Pons (tissue), 1 donor: Measurements from ENCODE around the gene TENM4.

Experiments
- DNase-seq: peaks from one replicate; pipeline ENCODE4 v3.0.0-alpha.2; 2016; ENCODE audit warnings: low spot score

Gene TENM4

DNA sequence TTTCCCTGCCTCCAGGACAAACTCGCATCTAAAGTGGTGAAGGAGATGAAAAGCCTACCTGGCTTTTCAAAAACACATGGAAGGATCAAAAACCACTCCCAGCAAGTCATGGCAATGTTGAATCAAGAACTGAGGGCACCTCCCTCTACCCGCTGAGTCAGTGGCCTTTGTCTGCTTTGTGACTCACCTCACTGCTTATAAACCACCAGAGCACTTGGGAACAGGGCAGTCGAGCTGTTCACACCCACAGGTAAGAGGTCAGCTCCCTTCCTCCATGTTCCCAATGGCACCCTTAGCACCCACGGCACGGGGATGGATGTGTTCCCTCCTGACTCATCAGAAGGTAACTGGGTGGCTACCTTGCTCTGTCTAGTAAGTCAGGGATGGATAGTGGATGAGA lies 21.7 kb downstream of the TENM4 start:
- DNase-seq, result no peak

DNA sequence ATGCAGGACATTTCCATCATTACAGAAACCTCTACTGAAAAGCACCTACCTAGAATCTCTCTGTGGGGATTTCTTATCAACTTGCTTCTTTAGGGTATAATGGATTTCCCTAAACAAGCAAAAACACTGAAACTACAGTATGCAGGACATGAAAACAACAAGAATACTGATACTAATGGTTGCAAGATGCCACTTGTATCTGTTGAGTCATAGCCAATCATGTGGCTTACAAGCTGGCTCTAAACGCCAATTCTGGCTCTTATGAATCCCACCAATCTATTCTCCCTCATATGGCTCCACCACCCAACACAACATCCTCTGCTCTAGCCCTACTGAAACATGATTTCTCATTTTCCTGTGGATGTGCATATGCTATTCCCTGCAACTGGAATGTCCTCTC lies 22.6 kb downstream of the TENM4 start:
- DNase-seq, result no peak

DNA sequence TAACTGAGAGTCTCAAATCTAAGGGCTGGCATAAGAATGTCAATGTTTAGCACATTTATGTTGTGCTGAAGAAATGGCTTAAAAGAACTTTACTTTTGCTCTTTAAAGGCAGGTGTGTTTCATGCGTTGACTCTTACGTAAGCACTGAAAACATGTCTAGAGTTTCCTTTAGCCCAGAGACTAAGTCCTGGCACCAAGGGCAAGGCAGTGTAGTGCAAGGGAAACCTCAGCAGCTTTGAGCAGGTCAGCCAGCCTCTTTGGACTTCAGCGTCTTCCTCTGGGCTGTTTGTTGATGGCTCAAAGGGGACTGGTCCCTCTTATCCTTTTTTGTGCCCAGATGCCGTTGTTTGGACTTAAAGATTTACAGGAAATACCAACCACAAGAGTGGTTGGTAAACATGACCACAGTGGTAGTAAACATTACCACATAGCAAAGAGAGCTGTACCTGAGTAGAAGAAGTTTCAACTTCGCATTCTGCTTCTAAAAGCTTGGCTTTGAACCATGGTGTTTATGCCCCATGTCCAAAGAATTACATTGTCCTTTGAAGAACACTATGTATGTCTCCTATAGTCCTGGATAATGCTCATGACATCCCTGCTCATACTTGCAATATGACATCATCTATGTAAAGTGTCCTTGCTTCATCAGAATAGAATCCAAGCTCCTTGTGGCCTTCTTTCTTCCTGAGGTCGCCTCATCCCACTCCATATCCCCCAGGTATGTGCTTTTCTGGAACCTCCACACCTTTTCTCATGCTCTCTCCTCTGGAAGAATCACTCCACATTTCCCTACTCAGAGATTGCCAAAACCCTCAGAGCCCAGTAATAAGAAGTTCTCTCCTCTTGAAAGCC lies 23.5 kb downstream of the TENM4 start:
- DNase-seq, result no peak

DNA sequence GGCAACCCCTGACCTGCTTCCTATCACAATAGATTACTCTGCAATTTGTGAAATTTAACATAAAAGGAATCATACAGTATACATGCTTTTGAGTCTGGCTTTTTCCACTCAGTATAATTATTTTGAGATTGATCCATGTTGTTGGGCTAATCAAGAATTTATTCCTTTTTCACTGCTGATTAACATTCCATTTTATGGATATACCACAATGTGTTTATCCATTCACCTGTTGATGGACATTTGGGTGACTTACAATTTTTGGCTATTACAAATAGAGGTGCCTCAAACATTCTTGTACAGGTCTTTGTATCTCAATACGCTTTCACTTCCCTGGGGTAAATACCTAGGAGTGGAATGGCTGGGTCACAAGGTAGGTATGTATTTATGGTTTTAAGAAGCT lies 24.9 kb downstream of the TENM4 start:
- no peak for DNase-seq

DNA sequence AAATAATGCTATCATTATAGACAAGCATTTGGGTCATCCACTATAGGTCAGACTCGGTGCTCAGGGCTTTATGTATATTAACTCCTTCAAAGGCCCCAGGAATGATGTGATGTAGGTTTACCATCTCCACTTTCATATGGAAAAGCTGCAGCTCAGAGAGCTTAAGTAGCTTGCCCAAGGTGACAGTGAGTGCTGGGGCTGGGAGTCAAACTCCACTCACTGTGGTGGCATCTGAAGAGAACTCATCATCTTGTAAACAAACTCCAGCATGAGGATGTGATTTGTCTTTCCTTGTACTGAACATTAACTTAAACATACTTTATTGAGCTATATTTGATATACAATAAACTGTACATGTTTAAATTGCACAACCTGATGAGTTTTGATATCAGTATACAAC lies 25.4 kb downstream of the TENM4 start:
- DNase-seq, result no peak

DNA sequence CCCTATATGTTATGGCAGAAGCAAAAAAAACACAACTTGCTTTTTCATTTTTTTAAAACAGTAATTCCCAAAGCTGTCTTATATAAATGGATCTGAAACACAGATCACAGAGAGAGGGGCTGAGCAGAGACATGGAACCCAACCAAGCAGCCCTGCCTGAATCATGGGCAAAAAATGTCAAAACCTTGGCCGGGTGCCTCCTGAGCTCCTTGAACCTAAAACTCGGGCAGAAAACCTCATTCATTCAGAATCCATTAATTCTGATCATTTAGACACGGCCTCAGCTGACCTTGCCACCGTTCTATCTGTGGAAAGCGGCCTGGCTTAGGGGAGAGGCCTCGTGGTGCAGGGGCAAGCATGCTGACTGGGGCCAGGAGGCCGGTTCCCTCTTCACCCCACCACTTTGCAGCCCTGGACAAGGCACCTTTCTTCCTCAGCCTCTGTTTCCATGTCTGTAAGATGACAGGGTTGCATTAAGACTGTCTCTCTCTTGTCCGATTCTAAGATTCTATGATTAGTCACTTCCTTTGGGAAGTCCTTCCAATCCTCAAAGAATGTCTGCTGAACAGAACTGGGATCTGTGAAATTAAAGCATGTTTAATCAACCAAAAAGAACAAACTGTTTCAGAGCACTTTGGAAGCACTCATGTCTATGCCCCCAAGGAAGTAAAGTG lies 26.0 kb downstream of the TENM4 start:
- DNase-seq, result no peak

DNA sequence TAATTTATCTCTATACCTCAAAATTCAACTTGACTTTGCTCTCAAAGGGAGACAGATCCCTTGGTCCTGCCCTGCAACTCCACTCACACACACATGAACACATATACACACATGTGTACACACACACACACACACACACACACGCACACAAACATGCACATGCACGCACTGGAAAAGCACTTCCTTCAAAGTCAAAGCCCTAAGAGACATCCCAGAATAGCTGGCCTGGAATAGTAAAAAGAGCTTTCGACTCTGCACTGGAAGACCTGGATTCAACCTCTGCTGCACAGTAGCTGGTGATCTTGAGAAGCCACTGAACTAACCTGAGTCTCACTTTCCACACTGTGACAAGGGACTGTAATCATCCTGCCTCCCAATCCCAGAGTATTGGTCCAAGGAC lies 26.8 kb downstream of the TENM4 start:
- no peak for DNase-seq

DNA sequence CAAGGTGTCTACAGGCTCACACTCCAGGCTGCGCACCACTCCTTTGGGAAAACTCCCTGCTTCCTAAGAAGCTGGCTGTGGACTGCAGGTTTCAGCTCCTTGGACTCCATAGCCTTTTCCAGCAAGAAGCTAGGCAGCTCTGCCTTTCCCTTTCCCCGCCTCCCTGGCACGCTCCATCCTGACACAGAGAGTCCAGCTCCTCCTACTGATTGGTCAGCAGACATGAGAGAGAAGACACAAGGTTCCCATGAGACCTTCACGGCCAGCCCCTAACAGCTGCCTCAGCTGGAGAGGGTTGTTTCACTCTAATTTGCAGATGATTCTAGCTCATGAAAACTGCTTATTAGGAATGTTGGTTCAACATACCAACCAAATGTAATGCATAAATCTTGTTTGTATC lies 27.6 kb downstream of the TENM4 start:
- peak; percentile 67 for DNase-seq

DNA sequence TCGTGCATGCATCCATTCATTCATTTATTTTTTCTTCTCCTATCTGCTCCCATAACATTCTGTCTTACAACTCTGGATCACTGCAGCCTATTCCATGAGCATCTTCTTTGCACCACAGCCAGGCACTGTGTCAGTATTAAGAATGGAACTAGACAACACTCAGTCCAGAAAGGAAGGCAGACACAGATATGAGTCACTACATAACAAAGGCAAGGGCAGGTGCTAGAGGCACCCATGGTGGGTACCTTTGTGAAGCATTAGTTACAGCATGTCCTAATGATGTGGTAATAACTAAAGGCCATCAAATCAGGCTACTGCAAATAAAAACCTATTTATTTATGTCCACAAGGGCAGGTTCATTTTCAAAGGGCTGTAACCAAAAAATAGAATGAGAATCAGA lies 28.1 kb downstream of the TENM4 start:
- no peak for DNase-seq

DNA sequence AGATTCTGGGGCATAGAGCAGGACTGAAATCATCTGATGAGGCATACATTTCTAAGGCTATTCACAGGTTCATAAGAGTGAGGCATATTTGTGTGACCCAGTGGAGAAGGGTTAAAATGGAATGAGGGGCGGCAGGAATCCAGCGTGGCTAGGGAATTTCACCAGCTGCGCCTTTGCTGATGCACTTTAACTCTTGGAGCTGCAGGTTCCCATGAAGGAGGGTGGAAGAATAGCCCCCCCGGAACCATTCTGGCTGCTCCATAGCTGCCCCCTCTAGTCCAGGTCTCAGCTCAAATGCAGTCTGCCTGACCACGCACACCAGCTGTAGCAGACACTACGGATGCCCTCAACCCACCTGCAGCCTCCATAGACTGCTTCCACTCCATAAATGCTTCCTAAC lies 31.5 kb downstream of the TENM4 start:
- no peak for DNase-seq

DNA sequence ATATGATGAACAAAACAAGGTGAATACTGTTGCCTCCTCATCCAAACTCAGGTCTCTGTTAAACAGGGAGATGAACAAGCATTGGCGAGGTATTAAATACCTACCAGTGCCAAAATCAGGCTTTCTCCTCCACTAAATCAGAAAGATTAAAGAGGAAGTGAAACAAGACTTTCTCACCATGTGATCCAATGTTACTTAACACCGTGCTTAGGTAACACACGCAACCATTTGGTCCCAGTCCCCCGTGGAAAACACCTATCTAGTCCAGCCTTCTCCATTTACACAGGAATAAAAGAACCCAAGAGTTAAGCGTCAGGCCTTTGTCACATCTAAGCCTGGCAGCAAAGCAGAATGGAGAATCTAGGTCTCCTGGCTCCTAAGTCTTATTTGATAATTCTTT lies 34.5 kb downstream of the TENM4 start:
- peak; percentile 53 for DNase-seq

DNA sequence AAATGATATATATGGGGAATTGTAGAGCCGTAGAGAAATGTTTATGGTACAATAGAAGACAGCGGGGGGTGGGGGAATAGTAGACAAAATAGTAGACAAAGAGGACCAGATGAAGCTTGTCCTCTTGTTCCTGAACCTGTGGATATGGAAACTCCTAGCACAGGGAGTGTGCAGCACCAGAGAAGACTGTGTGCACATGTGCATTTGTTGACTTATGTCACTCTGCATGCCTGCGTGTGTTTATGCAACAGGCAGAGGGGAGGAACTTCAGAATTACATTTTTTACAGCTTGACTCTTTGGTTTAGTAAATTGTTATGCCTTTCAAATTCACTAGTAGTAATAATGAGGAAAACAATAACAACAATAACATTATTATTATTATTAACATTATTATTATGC lies 36.0 kb downstream of the TENM4 start:
- no peak for DNase-seq

DNA sequence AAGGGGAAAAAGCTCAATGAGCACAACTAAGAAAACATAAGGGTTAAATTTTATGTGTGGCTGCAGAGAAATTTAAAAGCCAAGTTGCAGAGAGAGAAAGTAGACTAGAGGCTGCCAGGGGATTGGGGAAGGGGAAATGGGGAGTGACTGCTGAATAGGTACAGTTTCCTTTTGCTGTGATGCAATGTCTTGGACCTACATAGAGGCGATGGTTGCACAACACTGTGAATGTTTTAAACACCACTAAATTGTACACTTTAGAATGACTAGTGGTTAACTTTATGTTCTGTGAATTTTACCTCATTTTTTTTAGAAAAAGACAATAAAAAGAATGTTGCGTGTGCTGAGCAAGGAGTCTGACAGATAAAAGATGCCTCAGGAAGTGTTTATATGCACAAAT lies 36.5 kb downstream of the TENM4 start:
- DNase-seq, result peak; percentile 36

DNA sequence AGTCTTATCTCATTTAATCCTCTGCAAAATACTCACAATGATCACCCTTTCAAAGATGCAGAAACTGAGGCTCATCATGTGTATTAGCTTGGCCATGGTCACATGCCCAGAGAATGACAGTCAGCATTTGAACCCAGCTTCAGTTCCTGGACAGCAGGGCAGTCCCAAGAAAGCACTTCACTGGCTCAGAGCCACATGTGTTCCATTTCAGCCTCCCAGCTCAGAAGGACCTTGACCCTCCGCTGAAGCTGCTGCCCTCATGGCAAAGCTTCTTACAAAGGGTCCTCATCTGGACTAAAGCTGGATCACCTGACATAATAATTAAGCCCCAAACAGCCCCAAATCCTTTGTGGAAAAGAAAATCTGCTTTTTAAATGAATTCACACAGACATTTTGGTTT lies 37.0 kb downstream of the TENM4 start:
- no peak for DNase-seq

DNA sequence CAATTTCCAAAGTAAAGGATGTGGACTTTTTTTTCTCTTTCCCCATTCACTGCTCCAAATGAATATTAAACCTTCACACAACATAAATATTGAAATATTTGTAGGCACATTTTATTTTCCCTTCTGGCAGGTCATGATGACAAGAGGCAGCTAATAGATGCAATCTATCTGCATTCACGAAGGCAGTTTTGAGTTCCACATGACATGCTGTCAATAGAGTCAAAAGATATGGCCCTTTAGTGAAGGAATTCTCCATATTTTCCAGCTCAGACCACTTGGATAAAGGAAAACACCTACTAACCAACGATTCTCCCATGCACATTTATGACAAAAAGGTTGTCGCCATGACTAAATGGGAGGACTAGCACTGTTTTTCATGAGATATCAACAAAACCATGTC lies 37.9 kb downstream of the TENM4 start:
- no peak for DNase-seq

DNA sequence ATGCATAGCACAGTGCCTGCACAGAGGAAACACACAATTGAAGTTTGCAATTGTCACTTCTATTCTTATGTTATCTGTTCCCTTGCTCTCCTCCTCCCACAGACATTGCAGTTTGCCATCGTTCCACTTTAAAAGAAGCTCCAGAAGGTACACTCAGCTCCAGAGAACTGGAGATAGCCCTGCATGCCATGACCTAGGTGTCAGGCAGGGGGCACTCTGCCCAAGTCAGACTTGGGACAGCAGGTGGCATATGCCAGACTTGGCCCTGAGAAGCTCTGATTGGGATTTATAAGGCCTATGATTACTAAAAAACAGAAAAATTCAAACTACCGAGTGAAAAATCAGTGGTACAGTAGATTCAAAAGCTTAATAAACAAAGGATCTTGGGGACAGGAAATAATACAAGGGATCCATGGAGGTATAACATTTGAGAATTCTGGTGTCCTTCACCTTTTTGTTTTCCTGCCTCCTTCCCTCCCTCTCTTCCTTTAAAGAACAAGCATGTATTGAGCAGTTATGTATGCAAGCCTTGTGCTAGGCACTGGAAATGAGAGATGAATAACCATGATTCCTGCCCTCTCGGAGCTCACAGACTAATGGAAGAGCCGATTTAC lies 40.0 kb downstream of the TENM4 start:
- DNase-seq, result peak; percentile 26

DNA sequence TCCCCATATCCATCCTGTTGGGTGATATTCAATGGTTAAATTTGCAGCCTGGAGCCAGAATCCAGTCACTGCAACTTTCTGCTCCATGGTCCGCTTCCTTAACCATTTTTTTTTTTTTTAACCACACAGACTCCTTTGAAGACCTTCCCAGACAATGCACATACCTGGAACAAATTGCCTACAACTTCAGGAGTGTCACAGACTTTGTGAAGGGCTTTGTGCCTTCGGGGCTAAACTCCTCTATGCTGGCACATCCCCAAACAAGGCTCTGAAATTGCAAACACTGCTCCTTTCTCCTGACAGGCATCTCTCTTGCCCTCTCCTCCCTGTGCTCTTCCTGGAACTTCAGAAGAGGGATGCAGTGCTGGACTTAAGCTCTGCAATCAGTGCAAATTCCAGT lies 40.6 kb downstream of the TENM4 start:
- DNase-seq, result no peak

DNA sequence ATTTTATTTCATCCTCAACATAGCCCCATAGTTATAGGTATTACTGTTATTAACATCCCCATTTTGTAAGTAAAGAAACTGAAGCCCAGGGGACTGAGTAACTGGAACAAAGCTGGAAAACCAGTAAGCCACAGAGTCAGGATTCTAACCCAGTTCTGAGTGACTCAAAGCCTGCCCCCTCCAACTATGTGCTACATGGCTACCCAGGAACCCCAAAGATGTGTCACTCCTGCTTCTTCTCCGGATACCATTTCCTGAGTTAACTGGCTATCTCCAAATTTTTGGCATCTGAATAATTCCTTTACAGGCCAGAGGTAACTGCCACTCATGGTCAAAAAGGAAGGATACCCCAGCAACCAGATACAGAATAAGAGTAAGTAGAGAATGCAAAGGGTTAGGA lies 43.6 kb downstream of the TENM4 start:
- no peak for DNase-seq

DNA sequence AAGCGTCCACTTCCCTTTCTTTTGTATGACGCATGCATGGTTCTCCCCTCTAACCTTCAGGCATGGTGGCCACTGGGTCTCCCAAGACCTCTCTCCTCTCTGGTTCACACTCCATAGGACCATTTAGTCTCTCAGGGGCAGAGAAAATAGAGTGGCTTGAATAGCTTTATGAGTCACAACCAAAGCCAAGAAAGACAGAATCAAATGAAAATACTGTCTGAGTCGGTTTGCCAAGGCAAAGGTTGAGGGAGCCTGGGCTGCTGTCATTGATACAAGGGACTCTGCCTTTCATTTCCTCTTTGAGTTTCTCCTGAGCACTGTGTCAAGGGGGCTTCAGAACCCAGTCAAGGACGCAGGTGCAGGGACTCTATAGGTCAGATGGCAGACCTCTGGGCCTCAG lies 44.2 kb downstream of the TENM4 start:
- DNase-seq, result no peak

DNA sequence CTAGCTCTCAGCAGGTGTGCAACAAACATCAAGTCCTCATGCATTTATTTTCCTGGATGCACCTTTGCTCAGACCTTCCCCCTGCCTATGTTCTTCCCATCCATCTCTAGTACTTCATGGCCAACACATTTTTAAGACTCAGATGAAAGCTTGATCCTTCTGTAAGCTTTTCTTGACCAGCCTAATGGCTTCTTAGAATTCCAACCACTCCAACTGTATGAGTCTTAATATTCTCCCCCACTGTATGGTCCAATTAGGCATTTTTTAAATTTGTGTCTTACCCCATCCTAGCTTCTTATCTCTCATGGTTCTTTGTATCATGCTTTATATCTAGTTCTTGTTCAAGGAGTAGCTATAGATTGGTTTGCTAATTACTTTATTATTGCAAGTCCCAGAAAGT lies 44.8 kb downstream of the TENM4 start:
- DNase-seq, result no peak

DNA sequence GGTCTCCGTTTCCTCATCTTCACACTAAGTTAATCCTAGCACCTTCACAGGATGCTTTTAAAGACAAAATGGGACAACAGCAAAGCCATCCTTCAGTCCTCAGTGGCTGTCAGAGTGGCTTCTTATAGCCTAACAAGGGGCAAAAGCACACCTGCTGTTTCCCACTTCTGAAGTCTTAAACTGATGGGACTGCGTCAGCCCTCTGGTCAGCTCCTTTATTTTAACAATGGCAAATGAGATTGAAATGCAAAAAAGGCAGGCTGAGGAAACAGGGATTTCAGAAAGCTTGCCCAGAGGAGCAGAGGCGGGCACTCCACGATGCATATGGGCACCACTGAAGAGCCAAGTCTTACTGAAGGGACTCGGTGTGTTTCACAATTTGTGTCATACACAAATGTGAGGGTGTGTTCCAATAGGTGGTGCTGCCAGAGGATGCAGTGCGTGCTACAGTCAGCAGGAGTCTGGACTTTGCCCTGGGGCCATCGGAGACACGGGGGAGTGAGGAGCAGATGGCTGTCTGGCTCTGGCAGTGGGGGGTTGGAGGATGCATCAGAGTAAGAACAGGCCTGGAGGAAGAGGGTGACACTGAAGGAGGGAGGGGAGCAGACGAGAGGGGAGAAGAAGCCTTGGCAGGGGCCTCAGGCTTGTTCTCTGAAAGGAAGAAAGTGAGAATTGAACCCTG lies 47.3 kb downstream of the TENM4 start:
- no peak for DNase-seq

DNA sequence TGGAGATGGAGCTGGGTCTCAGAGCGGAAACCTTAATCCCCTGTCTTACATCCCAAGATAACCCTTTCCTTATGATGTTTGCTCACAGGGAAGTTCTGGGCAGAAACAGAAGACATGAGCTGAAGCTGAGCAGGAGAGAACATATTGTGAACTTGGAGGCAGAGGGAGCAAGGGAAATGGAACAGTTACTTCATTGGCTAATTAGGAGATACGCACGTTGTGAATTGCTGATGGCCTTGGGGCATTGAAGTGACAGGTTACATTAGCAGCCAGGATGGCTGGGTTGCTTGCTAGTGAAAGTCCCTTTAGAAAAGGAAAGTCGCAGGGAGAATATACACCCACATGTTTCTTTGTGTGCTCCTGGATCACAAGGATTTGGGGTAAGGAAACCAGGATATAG lies 48.7 kb downstream of the TENM4 start:
- DNase-seq, result no peak

DNA sequence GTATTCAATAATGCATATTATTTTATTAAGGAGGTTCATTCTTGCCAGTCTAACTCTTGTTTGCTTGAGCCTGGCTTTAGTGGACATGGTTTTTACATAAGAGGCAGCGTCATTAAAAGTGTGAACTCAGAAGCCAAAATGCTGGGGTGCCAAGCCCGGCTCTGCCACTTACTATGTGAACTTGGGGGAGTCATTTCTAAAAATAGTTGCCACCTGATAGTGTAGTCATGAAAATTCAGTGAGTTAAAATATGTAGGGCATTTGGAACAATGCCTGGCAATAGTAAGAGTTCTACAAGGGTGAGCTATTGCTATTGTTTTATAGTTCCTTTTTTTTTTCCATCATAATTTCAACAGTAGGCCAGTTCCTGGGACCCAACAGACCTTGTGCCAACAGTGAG lies 49.9 kb downstream of the TENM4 start:
- no peak for DNase-seq
